HG03103 (cell line): ENCODE results near the gene IFT57.
A peak's percentile ranks its signal among the peaks of the same experiment; 100 is the strongest.

Experiments
- ATAC-seq: cut with Tn5 transposase; IDR thresholded peaks from one replicate; pipeline ENCODE4 v1.9.1; 2021; ENCODE audit warnings: low read depth; ENCODE audit not compliant: unreplicated experiment

Gene IFT57

GRCh38 chr3:108130701-108131474 lies 91.3 kb downstream of the IFT57 start:
- no peak for ATAC-seq

GRCh38 chr3:108130236-108130635 lies 92.0 kb downstream of the IFT57 start:
- ATAC-seq, result no peak

- peak; percentile 18 for ATAC-seq
Measured at GRCh38 chr3:108127301-108127988, 94.8 kb downstream of the IFT57 start.

- ATAC-seq, result no peak
Measured at GRCh38 chr3:108126348-108126747, 95.9 kb downstream of the IFT57 start.

GRCh38 chr3:108125550-108126071 lies 96.6 kb downstream of the IFT57 start:
- ATAC-seq, result peak; percentile 46

GRCh38 chr3:108125153-108125543 lies 97.1 kb downstream of the IFT57 start:
- ATAC-seq, result peak; percentile 1

GRCh38 chr3:108124337-108125152 lies 97.7 kb downstream of the IFT57 start:
- peak; percentile 69 for ATAC-seq

- no peak for ATAC-seq
Measured at GRCh38 chr3:108123326-108123725, 98.9 kb downstream of the IFT57 start.

GRCh38 chr3:108122276-108122675 lies 99.9 kb downstream of the IFT57 start:
- ATAC-seq, result no peak

- ATAC-seq, result no peak
Measured at GRCh38 chr3:108119398-108120104, 102.7 kb downstream of the IFT57 start.

GRCh38 chr3:108118038-108118768 lies 104.0 kb downstream of the IFT57 start:
- no peak for ATAC-seq

- ATAC-seq, result peak; percentile 45
Measured at GRCh38 chr3:108117241-108117775, 104.9 kb downstream of the IFT57 start.

- no peak for ATAC-seq
Measured at GRCh38 chr3:108114423-108115065, 107.7 kb downstream of the IFT57 start.

- no peak for ATAC-seq
Measured at GRCh38 chr3:108113975-108114374, 108.2 kb downstream of the IFT57 start.

- no peak for ATAC-seq
Measured at GRCh38 chr3:108110934-108111333, 111.3 kb downstream of the IFT57 start.
